Measurements from ENCODE around the gene SLC9A9.

DNA sequence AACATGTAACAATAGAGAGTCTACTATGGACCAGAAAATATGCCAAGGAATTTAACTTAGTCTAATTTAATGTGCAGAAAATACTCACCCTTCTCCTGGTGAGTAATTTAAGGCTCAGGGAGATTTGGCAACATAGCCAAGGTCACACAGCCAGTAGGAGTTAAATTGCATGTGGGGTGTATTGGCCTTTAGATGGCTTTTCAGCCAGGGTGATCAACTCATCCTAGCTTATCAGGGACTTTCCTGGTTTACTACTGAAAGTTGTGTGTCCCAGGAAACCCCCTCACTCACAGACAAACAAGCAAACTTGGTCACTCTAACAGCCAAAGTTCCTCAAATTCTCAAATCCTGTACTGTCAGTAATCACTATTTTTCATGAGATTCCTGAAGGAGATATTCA, 2.6 kb upstream of the SLC9A9 start:
- TF ChIP-seq CTCF (IDR thresholded peaks at IDR 0.05) (no peak), POLR2AphosphoS5 (IDR thresholded peaks at IDR 0.05) (no peak), POLR2A (IDR thresholded peaks at IDR 0.05) (no peak)

All from prostate gland (tissue), 2 donors.